HepG2 (cell line): ENCODE results near the gene PRR5L. TPM values are rescaled to one million over a fixed set of nuclear protein-coding genes. Genes with fewer than 3 reads are reported as not detected.

Experiments
- ATAC-seq: fragments of 200-7000 bp; cut with Tn5 transposase; 3 replicates; pipeline ENCODE4 v1.9.1; 2020; ENCODE audit warnings: mild to moderate bottlenecking, moderate library complexity
- BruUV-seq: library from RNA; stranded (reverse); fragments of 400-500 nt; replicated peaks from 2 replicates; lab custom pipeline; 2021; lab: Mats Ljungman, UMichigan
- CTCF ChIA-PET: fragments of 300-600 bp; formaldehyde crosslinking; extraction: SDS; loops from one replicate; lab custom pipeline; 2021; ENCODE audit warnings: low total read pairs, inconsistent platforms, low intra/inter-chr PET ratio; lab: Yijun Ruan, JAX
- POLR2A ChIA-PET: fragments of 350-600 bp; sonication (Branson Sonifier 250); formaldehyde crosslinking; loops from one replicate; lab custom pipeline; 2020; ENCODE audit warnings: antibody characterized with exemption, inconsistent platforms; lab: Yijun Ruan, JAX
- DNase-seq: peaks from one replicate; pipeline ENCODE4 v3.0.0-alpha.2; 2015; ENCODE audit warnings: low spot score
- FAIRE-seq: peaks from 3 replicates; lab custom pipeline; 2011; peaks lifted over from hg19 to GRCh38; lab: Jason Lieb, UNC
- H2AFZ ChIP-seq: one replicate; pipeline ENCODE4 v1.6.1; 2011; ENCODE audit warnings: low read length, inconsistent platforms
- H3K27ac ChIP-seq: fragments of 300-600 bp; 3 replicates; pipeline ENCODE4 v1.8.0; 2011; ENCODE audit warnings: mixed run types, mild to moderate bottlenecking, mixed read lengths, low read length, inconsistent platforms; ENCODE audit not compliant: insufficient read depth; ENCODE audit errors: extremely low read length
- H3K27me3 ChIP-seq, 2 experiments: fragments of 200-600 bp in 1 of 2; 2 replicates in 1 of 2; 3 replicates in 1 of 2; pipeline versions ENCODE4 v1.6.0 to v1.8.0; 2011; ENCODE audit warnings: low read length in 2 of 2, mild to moderate bottlenecking in 2 of 2, moderate library complexity in 2 of 2, inconsistent platforms in 1 of 2; ENCODE audit not compliant: insufficient read depth in 2 of 2, control insufficient read depth in 1 of 2
- H3K36me3 ChIP-seq, 2 experiments: fragments of 200-600 bp in 1 of 2; replicated peaks in 1 of 2; 2 replicates in 1 of 2; 3 replicates in 1 of 2; pipeline versions ENCODE4 v1.5.1 to v1.8.0; 2011; ENCODE audit warnings: low read length in 2 of 2, inconsistent platforms in 1 of 2; ENCODE audit not compliant: insufficient read depth in 2 of 2, control insufficient read depth in 1 of 2
- H3K4me1 ChIP-seq: 2 replicates; pipeline ENCODE4 v1.5.1; 2012; ENCODE audit warnings: low read length, inconsistent platforms; ENCODE audit not compliant: insufficient read depth
- H3K4me2 ChIP-seq: 2 replicates; pipeline ENCODE4 v1.6.0; 2011; ENCODE audit warnings: low read depth, low read length, inconsistent platforms
- H3K4me3 ChIP-seq, 3 experiments: fragments of 200-600 bp in 1 of 3; sonication (generic), shearing (Covaris generic) in 1 of 3; replicated peaks in 1 of 3; 2 replicates each; pipeline ENCODE4 v1.5.1; 2011 to 2016; ENCODE audit warnings: low read length in 3 of 3, inconsistent platforms in 2 of 3, low read depth in 2 of 3, mild to moderate bottlenecking in 2 of 3, control low read depth in 1 of 3, mixed read lengths in 1 of 3; ENCODE audit not compliant: insufficient read depth in 1 of 3
- H3K79me2 ChIP-seq: one replicate; pipeline ENCODE4 v1.6.1; 2011; ENCODE audit warnings: low read length, inconsistent platforms; ENCODE audit not compliant: insufficient read depth
- H3K9ac ChIP-seq: 2 replicates; pipeline ENCODE4 v1.6.0; 2011; ENCODE audit warnings: mild to moderate bottlenecking, low read depth, low read length, inconsistent platforms; ENCODE audit not compliant: insufficient read depth
- H3K9me3 ChIP-seq: 2 replicates; pipeline ENCODE4 v1.5.1; 2012; ENCODE audit warnings: mild to moderate bottlenecking, low read length
- H4K20me1 ChIP-seq: 2 replicates; pipeline ENCODE4 v1.6.0; 2011; ENCODE audit warnings: inconsistent platforms, mild to moderate bottlenecking, low read length, moderate library complexity; ENCODE audit not compliant: insufficient read depth
- CHD4 ChIP-seq: fragments of 200-600 bp; sonication (generic); IDR thresholded peaks from 2 replicates; pipeline ENCODE4 v1.7.0; 2017; ENCODE audit warnings: mild to moderate bottlenecking, low read length, borderline replicate concordance
- ELF3 ChIP-seq: IDR thresholded peaks from 2 replicates; pipeline ENCODE4 v1.6.1; 2016; ENCODE audit warnings: missing genetic modification reagents, missing compliant biosample characterization
- FOXP1 ChIP-seq, 2 experiments: fragments of 450-650 bp in 1 of 2; IDR thresholded peaks; 2 replicates each; pipeline ENCODE4 v1.6.1; 2017 to 2018; ENCODE audit warnings: antibody characterized with exemption in 1 of 2
- KDM4B ChIP-seq: sonication (generic); formaldehyde crosslinking; IDR thresholded peaks from 2 replicates; pipeline ENCODE4 v1.4.0; 2020; ENCODE audit warnings: missing genetic modification reagents
- MED8 ChIP-seq: sonication (generic); formaldehyde crosslinking; IDR thresholded peaks from 2 replicates; pipeline ENCODE4 v1.8.1; 2023; ENCODE audit warnings: mild to moderate bottlenecking, missing genetic modification reagents; ENCODE audit not compliant: insufficient replicate concordance
- ZBTB40 ChIP-seq, 2 experiments: fragments of 450-650 bp in 1 of 2; sonication (generic) in 1 of 2; formaldehyde crosslinking in 1 of 2; IDR thresholded peaks; 2 replicates each; pipeline versions ENCODE4 v1.6.1 to v1.8.0; 2016 to 2022; ENCODE audit warnings: antibody characterized with exemption in 1 of 2, mild to moderate bottlenecking in 1 of 2, missing genetic modification reagents in 1 of 2
- ZNF121 ChIP-seq: sonication (generic); formaldehyde crosslinking; IDR thresholded peaks from 2 replicates; pipeline ENCODE4 v1.5.0; 2020; ENCODE audit warnings: mild to moderate bottlenecking, missing genetic modification reagents
- ZNF350 ChIP-seq: sonication (generic); formaldehyde crosslinking; IDR thresholded peaks from 2 replicates; pipeline ENCODE4 v1.4.0; 2020; ENCODE audit warnings: mild to moderate bottlenecking, low read depth, missing genetic modification reagents, borderline replicate concordance
- ZNF432 ChIP-seq: sonication (generic); formaldehyde crosslinking; IDR thresholded peaks from 2 replicates; pipeline ENCODE4 v1.5.0; 2020; ENCODE audit warnings: missing genetic modification reagents, mild to moderate bottlenecking, borderline replicate concordance
- ZNF616 ChIP-seq: sonication (generic); formaldehyde crosslinking; IDR thresholded peaks from 2 replicates; pipeline ENCODE4 v1.5.0; 2020; ENCODE audit warnings: low read depth, mild to moderate bottlenecking, missing genetic modification reagents
- ZNF678 ChIP-seq: sonication (generic); formaldehyde crosslinking; IDR thresholded peaks from 2 replicates; pipeline ENCODE4 v1.4.0; 2020; ENCODE audit warnings: mild to moderate bottlenecking, missing genetic modification reagents
- ZNF879 ChIP-seq: sonication (generic); formaldehyde crosslinking; IDR thresholded peaks from 2 replicates; pipeline ENCODE4 v1.8.1; 2023; ENCODE audit warnings: missing genetic modification reagents
- WGBS: methylation state at CpG from one replicate; pipeline ENCODE4 v1.1.6; 2017; ENCODE audit warnings: low lambda C conversion rate; 5-methylcytosine and 5-hydroxymethylcytosine counted together
- in situ Hi-C: cut with HindIII; loops from 2 replicates; pipeline ENCODE4 v1.10.0; 2017; ENCODE audit warnings: low pct_unique_long_range_greater_than_20kb; ENCODE audit not compliant: extremely low pct_ligation_motif_present
- intact Hi-C: fragments of 100-400 bp; cut with micrococcal nuclease; formaldehyde crosslinking; loops from one replicate; pipeline ENCODE4 v1.10.0; 2022; ENCODE audit not compliant: unreplicated experiment
- polyA plus RNA-seq, 8 experiments: library from polyadenylated mRNA; depleted of rRNA in 3 of 8; stranded (reverse) in 7 of 8; unstranded in 1 of 8; fragments of >200 nt; fragmentation: Illumina TruSeq in 4 of 8; extraction: Trizol in 4 of 8; gene quantifications; 2 replicates each; pipeline versions ENCODE4 v1.2.1 to v1.2.3, GENCODE V29; 2011 to 2016; ENCODE audit warnings: low read depth in 4 of 8, missing spikeins in 1 of 8, mixed read lengths in 1 of 8; ENCODE audit not compliant: insufficient read depth in 1 of 8
- total RNA-seq, 5 experiments: library from RNA; depleted of rRNA; stranded (reverse); fragments of >200 nt; fragmentation: Illumina TruSeq; extraction: Trizol; gene quantifications; 2 replicates each; pipeline ENCODE4 v1.2.3, GENCODE V29; 2016; ENCODE audit warnings: low read depth in 1 of 5
- TF ChIP-seq, protein P1 (sequence below): sonication (generic); formaldehyde crosslinking; IDR thresholded peaks from 2 replicates; pipeline ENCODE4 v1.5.1; 2020; ENCODE audit warnings: missing genetic modification reagents, mild to moderate bottlenecking, borderline replicate concordance

The PRR5L gene
- total and polyA plus RNA-seq, 2 of the 13 experiments (the other 11 are each of a cell fraction or from before 2014, with no cell fraction given): 0.16 TPM; not detected in 1

DNA sequence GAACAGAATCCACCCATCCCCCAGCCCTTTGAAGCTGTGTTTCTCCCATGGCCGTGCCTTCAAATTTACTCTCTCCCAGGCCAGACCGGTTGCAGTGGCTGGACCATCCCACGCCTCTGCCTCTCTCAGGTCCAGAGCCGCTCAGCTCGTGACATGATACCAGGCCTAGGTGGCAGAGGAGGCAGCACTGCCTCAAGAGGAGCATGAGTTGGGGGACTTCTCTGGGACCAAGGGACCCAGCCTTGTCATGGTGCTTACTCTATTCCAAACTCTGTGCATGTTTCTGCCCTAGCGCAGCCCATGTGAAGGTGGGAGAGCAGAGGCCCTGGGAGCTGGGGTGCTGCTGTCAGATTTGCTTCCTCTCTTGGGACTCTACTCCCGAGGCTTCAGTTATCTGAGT lies 163.0 kb downstream of the PRR5L start:
- H3K79me2 ChIP-seq: no peaks in the 10 kb centered on the region
- no peak overlapping the region for H3K27ac ChIP-seq
- no peak overlapping the region for H3K9ac ChIP-seq
- H3K4me3 ChIP-seq: no peak overlapping the region
- ATAC-seq: no peak
- no peaks in the 10 kb centered on the region for H4K20me1 ChIP-seq
- peaks cover 3 to 19% of the 10 kb centered on the region in 2 experiments; a peak in 2 of 5 replicates for H3K27me3 ChIP-seq
- ChIA-PET POLR2A (no interaction called here), CTCF (no interaction called here)
- H3K9me3 ChIP-seq: no peaks in the 10 kb centered on the region
- in situ Hi-C loops: no loop called here
- no peak for FAIRE-seq
- H3K36me3 ChIP-seq: no peaks in the 10 kb centered on the region
- H3K4me2 ChIP-seq: no peak overlapping the region
- no peak overlapping the region for H2AFZ ChIP-seq
- intact Hi-C loops: no loop called here
- BruUV-seq: no TSS peak
- WGBS: 56% methylated on average over 2 of the region's 7 CpGs
- peaks cover 2% of the 10 kb centered on the region for H3K4me1 ChIP-seq
- DNase-seq: no peak
- TF ChIP-seq ZNF350 (CRISPR knock-in tag) (no peak), CHD4 (no peak), ZNF678 (CRISPR knock-in tag) (no peak), FOXP1 (IDR thresholded peaks at IDR 0.05) (no peak), FOXP1 (CRISPR knock-in tag; IDR thresholded peaks at IDR 0.05) (no peak), ZNF879 (CRISPR knock-in tag) (no peak), ZNF432 (no peak), MED8 (CRISPR knock-in tag) (no peak), ELF3 (CRISPR knock-in tag) (no peak), ZBTB40 (IDR thresholded peaks at IDR 0.05) (no peak), ZBTB40 (CRISPR knock-in tag; IDR thresholded peaks at IDR 0.05) (no peak), KDM4B (CRISPR knock-in tag) (no peak), ZNF616 (CRISPR knock-in tag) (no peak), ZNF121 (CRISPR knock-in tag) (no peak)
- TF ChIP-seq, protein P1, sequence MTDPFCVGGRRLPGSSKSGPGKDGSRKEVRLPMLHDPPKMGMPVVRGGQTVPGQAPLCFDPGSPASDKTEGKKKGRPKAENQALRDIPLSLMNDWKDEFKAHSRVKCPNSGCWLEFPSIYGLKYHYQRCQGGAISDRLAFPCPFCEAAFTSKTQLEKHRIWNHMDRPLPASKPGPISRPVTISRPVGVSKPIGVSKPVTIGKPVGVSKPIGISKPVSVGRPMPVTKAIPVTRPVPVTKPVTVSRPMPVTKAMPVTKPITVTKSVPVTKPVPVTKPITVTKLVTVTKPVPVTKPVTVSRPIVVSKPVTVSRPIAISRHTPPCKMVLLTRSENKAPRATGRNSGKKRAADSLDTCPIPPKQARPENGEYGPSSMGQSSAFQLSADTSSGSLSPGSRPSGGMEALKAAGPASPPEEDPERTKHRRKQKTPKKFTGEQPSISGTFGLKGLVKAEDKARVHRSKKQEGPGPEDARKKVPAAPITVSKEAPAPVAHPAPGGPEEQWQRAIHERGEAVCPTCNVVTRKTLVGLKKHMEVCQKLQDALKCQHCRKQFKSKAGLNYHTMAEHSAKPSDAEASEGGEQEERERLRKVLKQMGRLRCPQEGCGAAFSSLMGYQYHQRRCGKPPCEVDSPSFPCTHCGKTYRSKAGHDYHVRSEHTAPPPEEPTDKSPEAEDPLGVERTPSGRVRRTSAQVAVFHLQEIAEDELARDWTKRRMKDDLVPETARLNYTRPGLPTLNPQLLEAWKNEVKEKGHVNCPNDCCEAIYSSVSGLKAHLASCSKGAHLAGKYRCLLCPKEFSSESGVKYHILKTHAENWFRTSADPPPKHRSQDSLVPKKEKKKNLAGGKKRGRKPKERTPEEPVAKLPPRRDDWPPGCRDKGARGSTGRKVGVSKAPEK (CRISPR knock-in tag): no peak
